GM21447 (cell line): Measurements from ENCODE around the gene NCAPG2.

Source experiments
- ATAC-seq: cut with Tn5 transposase; IDR thresholded peaks from one replicate; pipeline ENCODE4 v1.9.1; 2021; ENCODE audit not compliant: unreplicated experiment

Gene NCAPG2

GRCh38 chr7:158606129-158606528, 98.5 kb downstream of the NCAPG2 start:
- ATAC-seq = no peak

GRCh38 chr7:158603773-158604755, 100.5 kb downstream of the NCAPG2 start:
- ATAC-seq = peak; percentile 25

DNA sequence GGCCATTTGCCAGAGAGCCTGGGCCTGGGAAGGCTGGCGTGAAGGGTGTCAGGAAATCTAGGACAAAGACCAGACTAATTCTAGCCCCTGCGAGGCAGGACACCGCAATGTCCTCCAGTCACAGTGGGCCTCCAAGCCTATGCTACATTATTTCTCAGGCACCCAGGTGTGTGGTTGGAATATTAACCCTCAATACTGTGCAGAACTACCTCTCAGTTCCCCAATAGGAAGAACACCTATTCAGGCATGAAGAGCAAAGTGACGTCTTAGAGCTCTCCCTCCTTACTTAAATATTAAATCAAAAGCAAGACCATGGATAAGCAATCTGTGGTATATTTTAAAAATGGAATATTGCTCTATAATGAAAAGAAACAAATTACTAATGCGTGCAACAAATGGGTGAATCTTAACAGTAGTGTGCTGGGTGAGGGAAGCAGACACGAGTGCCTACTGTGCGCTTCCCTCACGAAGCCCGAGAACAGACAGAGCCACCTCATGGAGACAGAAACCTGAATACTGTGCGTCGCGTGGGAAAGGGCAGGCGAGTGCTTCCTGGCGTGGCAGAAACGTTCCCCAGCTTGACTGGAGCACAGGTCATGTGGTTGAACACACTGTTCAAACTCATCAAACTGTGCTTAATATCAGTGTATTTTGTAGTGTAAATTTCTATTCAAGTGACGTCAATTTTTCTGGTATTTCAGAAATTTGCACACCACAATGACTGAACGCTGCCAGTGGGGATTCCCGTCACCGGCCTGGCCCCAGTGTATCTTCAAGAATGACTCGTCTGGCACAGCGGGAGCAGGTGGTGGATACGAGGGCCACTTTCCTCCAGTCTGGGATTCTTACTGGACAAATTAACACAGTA, 101.5 kb downstream of the NCAPG2 start:
- ATAC-seq = peak; percentile 70

GRCh38 chr7:158602041-158602440, 102.6 kb downstream of the NCAPG2 start:
- ATAC-seq = no peak

GRCh38 chr7:158601090-158601489, 103.5 kb downstream of the NCAPG2 start:
- ATAC-seq = no peak

DNA sequence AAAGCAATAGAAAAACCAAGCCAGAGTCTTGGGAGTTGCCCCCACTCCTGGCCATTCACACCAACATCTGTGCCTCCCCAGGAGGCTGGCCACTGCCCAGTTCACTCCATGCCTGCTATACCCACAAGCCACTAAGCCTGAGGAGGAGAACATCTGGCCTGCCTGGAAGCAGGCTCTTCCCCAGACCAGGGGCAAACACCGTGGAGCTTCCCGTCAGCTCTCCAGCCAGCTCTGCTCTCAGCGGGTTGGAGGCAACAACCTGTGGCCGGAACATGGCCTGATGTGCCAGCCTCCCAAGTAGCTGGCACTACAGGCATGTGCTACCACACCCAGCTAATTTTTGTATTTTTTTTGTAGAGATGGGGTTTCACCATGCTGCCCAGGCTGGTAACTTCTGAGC, 107.9 kb downstream of the NCAPG2 start:
- ATAC-seq = no peak

DNA sequence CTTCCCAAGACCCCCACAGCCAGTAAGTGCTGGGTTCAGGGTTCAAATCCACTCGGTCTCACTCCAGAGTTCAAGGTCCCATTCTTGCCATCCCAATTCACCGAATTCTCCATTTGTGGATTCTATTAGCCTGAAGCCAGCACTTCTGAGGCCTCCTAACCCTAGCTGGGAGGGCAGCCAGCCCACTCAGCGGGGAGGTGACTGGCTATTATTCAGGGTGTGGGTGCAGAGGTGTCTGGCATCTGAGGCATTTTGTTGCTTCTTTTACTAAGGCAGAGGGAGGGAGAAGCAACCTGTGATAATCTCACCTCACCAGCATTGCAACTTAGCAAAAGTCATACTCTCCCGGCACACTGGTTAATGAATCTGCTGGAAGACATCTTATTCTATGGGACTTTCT, 108.3 kb downstream of the NCAPG2 start:
- no peak for ATAC-seq

DNA sequence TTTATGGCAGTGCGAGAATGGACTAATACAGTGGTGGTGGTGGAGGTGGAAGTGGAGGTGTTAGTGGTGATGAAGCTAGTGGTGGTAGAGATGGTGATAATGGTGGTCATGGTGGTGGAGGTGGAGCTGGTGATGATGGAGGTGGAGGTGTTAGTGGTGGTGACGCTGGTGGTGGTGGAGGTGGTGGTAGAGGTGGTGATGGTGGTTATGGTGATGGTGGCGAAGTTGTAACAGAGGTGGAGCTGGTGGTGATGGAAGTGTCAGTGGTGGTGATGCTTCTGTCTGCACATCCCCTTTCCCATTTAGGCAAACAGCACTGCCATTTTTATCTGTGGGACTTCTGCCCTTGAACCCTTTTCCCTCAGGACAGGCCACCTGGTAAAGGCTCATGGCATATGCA, 109.5 kb downstream of the NCAPG2 start:
- ATAC-seq = no peak

DNA sequence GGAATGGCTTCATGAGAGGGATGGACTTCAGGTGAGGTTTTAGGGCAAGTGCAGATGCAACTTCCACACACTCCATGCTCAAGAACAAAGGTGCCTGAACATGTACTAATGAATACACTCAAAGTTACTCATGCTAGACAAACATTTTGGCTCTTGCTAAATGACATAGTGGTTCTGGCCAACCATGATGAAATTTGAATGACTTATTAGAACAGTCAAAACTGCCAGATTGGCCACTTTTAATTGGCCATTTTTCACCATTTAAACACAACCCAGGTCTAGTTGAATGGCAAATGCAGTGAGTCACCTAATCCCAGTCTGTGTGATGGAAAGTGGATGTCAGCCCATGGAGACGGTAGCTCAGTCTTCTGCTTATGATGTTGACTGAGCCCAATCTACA, 112.1 kb downstream of the NCAPG2 start:
- no peak for ATAC-seq

DNA sequence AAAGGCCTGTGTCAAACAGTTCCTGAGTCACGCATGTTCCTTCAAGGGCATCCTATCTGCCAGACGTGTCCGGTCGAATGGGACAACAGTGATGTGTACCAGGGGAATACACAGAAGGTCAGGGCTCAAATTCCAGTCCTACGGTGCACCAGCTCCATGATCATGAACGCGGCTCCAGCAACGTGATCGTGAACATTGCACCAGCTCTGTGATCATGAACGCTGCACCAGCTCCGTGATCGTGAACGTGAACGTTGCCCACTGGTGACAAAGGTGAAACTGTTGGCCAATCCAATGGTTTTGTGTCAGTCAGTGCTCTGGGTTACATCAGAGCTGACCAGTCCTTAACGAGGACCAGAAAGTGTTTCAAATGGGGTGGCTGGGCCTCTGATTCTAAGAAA, 112.7 kb downstream of the NCAPG2 start:
- no peak for ATAC-seq

DNA sequence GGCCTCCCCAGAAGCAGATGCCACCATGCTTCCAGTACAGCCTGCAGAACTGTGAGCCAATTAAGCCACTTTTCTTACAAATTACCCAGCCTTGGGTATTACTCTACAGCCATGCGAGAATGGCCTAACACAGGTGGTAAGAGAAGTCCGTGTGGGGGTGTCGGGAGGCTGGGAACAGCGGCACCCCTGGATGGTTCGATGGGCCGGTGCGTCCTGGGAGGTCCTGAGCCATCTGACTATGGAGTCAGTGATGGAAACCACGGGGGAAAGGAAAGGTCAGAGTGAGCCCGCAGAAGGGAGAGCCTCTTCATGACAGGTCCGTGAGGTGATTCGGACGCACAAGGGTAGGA, 114.4 kb downstream of the NCAPG2 start:
- no peak for ATAC-seq

- ATAC-seq = no peak
Observed at GRCh38 chr7:158589653-158590052, 115.0 kb downstream of the NCAPG2 start.

GRCh38 chr7:158588878-158589442, 115.6 kb downstream of the NCAPG2 start:
- ATAC-seq = no peak

GRCh38 chr7:158588085-158588877, 116.3 kb downstream of the NCAPG2 start:
- no peak for ATAC-seq

DNA sequence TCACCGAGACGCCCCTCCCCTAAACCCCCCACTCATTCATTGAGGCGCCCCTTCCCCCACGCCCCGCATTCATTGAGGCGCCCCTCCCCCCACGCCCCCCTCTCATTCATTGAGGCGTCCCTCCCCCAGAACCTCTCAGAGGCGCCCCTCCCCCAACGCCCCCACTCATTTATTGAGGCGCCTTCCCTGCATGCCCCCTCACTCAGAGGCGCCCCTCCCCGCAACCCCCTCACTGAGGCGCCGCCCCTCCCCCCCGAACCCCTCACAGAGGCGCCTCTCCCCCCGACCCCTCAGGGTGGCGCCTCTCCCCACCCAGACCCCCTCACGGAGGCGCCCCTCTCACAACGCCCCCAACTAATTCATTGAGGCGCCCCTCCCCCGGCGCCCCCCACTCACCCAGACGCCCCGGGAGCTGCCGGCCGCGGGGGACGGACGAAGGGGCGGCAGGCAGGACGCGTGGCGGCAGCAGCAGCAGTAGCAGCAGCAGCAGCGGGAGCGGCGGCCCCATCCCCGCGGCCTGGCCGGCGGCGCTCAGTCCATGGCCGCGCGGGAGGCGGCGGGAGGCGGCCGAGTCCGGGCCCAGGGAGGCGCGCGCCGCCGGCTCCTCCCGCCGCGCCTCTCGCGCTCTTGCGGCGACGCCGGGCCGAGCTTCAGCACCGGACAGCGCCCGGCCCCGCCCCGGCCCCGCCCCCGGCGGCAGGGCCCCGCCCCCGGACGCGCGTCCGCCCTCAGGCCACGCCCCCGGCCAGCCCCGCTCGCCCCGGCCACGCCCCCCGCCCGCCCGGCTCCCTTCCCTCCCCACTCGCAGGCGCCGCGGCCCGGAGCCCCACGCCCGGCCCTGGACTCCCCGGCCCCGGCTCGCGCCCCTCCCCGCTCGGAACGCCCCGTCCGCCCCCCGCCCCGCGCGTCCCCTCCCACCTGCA, 117.2 kb downstream of the NCAPG2 start, which contains the start of gene PTPRN2:
Gene PTPRN2 (minus strand): TSS at position 662 of the 923 bp plus-strand sequence.
- ATAC-seq = no peak

DNA sequence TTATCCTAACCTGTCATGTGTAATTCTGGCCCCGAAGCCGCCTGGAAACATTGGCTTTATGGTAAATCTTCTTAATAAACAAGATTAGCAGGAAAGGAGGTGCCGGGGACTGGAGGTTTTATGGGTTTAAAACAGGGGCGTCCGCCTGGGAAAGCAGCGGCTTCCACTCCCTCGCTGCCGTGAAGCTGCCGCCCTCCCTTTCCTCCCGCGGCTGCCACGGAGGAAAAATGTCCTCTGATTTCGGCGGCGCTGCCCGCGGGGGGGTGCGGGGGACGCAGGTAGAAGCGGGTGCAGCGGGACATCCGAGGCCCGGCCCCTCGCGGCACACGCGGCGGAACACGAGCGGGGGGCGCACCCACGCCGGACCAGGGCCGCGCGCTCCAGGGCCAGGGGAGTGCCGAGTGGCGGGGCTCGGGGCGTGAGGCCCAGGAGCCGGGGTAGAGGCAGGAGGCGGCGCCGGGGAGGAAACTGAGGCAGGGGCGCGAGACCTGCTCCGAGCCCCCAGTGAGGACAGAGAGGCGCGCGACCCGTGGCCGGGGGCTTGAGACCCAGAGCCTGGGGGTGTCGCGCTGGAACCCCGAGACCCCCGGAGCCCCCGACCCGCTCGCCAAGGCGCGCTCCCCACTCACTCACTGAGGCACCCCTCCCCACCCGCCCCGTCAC, 118.0 kb downstream of the NCAPG2 start:
- no peak for ATAC-seq

- ATAC-seq = no peak
Observed at GRCh38 chr7:158585721-158586498, 118.7 kb downstream of the NCAPG2 start.

DNA sequence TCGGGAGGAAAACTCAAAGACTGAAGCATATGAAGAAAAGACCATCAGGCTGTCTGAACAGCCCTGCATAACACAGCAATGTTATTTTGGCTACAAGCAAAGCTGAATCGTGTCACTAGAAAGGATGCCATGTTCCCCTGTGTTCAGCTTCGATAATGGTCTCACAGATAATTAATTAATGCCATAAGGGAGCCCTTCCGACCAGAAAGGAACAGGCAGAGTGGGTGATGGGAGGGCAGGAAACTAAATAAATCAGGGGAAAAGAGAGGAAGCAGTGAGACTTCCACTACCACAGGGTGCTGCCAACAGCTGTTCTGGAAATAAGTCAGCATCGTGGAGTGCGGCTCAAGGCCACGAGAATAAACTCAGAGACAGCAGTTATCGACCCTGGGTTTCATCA, 120.2 kb downstream of the NCAPG2 start:
- ATAC-seq = no peak
